HG03460 (cell line): Measurements from ENCODE around the gene PCDHB16.
"Not testable (repeated sequence)": the region's sequence is repeated elsewhere in the genome, so short reads cannot be mapped to it uniquely, and the experiment has no call there.

Experiments used
- ATAC-seq: cut with Tn5 transposase; IDR thresholded peaks from one replicate; pipeline ENCODE4 v1.9.1; 2021; ENCODE audit not compliant: unreplicated experiment

Gene PCDHB16

DNA sequence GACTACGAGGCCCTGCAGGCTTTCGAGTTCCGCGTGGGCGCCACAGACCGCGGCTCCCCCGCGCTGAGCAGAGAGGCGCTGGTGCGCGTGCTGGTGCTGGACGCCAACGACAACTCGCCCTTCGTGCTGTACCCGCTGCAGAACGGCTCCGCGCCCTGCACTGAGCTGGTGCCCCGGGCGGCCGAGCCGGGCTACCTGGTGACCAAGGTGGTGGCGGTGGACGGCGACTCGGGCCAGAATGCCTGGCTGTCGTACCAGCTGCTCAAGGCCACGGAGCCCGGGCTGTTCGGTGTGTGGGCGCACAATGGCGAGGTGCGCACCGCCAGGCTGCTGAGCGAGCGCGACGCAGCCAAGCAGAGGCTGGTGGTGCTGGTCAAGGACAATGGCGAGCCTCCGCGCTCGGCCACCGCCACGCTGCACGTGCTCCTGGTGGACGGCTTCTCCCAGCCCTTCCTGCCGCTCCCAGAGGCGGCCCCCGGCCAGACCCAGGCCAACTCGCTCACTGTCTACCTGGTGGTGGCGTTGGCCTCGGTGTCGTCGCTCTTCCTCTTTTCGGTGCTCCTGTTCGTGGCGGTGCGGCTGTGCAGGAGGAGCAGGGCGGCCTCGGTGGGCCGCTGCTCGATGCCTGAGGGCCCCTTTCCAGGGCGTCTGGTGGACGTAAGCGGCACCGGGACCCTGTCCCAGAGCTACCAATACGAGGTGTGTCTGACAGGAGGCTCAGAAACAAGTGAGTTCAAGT lies 2.1 kb downstream of the PCDHB16 start:
- ATAC-seq: not testable (repeated sequence)

DNA sequence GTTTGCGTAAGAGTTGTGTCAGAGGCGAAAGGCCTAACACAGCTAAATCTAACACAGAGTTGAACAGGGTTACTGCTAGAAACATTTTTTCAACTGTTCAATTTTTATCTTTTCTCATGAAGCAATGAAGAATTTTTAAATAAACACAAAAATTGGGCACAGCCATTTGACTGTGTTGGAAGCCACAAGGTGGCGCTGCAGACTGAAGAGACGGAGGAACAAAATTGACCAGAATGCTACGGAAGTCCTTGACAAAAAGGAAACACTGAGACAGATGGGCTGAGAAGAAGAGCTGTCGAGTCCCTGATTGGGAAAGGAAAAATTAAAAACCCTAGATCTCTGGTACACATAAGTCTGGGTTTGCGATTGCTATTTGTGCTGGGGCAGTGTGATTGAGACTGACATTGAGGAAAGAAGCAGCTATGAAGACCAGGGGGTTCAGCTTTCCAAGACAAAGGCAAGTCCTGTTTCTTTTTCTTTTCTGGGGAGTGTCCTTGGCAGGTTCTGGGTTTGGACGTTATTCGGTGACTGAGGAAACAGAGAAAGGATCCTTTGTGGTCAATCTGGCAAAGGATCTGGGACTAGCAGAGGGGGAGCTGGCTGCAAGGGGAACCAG lies 4.8 kb downstream of the PCDHB16 start, which contains the start of gene PCDHB9:
Gene PCDHB9 (plus strand): TSS at position 265 of the 616 bp plus-strand sequence. CDS start 158 bp downstream, at position 423.
- no peak for ATAC-seq

DNA sequence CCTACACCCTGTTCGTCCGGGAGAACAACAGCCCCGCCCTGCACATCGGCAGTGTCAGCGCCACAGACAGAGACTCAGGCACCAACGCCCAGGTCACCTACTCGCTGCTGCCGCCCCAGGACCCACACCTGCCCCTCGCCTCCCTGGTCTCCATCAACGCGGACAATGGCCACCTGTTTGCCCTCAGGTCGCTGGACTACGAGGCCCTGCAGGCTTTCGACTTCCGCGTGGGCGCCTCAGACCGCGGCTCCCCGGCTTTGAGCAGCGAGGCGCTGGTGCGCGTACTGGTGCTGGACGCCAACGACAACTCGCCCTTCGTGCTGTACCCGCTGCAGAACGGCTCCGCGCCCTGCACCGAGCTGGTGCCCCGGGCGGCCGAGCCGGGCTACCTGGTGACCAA lies 6.5 kb downstream of the PCDHB16 start:
- not testable (repeated sequence) for ATAC-seq

DNA sequence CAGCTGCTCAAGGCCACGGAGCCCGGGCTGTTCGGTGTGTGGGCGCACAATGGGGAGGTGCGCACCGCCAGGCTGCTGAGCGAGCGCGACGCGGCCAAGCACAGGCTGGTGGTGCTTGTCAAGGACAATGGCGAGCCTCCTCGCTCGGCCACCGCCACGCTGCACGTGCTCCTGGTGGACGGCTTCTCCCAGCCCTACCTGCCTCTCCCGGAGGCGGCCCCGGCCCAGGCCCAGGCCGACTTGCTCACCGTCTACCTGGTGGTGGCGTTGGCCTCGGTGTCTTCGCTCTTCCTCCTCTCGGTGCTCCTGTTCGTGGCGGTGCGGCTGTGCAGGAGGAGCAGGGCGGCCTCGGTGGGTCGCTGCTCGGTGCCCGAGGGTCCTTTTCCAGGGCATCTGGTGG lies 6.9 kb downstream of the PCDHB16 start:
- not testable (repeated sequence) for ATAC-seq

DNA sequence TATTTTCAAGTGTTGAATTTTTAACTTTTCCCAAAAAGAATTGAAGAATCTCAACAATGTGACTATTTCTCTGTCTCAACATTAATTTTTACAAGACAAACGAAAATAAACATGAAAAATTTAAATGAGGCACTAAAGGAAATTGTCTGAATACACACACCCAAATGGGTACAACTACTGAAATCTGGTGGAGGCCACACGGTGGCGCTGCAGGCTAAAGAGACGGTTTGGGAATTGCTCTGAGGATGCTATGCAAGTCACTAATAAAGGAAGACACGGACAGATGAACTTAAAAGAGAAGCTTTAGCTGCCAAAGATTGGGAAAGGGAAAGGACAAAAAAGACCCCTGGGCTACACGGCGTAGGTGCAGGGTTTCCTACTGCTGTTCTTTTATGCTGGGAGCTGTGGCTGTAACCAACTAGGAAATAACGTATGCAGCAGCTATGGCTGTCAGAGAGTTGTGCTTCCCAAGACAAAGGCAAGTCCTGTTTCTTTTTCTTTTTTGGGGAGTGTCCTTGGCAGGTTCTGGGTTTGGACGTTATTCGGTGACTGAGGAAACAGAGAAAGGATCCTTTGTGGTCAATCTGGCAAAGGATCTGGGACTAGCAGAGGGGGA lies 10.0 kb downstream of the PCDHB16 start, which contains the start of gene PCDHB10:
Gene PCDHB10 (plus strand): TSS at position 244 of the 616 bp plus-strand sequence. CDS start 200 bp downstream, at position 444.
- ATAC-seq: no peak

DNA sequence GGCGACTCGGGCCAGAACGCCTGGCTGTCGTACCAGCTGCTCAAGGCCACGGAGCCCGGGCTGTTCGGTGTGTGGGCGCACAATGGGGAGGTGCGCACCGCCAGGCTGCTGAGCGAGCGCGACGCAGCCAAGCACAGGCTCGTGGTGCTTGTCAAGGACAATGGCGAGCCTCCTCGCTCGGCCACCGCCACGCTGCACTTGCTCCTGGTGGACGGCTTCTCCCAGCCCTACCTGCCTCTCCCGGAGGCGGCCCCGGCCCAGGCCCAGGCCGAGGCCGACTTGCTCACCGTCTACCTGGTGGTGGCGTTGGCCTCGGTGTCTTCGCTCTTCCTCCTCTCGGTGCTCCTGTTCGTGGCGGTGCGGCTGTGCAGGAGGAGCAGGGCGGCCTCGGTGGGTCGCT lies 12.1 kb downstream of the PCDHB16 start:
- ATAC-seq: not testable (repeated sequence)

DNA sequence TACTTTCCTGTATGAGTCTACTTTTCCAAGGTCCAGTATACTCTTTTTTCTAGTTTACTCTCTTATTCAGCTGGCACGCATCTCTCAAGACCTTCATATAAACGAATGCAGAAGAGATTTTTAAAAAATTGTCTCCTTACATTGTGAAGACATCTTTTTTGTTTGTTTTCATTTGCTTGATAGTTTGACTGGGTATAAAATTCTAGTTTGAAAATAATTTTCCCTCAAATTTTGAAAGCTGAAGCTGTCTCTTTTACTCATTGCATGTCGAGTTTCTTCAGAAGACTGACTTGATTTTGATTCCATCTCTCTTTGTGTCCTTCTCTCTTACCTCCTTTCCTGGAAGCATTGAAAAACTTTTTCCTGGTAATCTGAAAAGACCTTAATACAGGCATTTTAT lies 14.2 kb downstream of the PCDHB16 start:
- ATAC-seq: no peak

DNA sequence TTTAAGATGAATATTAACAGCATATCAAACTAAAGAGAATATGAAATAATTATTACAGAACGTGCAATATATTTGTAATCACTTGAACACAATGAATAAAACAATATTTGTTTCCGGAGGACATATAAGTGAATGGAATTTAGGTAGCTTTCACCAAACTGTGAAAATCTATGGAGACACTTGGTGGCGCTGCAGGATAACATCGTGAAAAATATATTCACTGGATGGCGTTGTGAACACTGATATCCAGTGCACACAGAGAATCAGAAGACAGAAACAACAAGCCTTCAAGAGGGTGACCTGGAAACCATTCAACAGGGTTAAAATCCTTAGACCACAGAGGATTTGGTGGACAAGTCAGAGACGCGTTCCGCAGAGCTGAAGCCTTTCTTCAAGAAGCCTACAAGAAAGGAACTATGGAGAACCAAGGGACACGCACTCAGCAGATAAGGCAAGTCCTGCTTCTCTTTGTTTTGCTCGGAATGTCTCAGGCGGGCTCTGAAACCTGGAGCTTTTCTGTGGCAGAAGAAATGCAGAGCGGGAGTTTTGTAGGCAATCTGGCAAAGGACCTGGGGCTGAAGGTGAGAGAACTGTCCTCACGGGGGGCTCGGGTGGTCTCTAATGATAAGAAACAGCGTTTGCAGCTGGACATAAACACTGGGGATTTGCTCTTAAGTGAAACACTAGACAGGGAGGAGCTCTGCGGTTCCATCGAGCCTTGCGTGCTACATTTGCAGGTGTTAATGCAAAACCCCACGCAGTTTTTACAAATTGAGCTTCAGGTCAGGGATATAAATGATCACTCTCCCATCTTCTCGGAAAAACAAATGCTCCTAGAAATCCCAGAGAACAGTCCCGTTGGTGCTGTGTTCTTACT lies 17.4 kb downstream of the PCDHB16 start, which contains the start of gene PCDHB11:
Gene PCDHB11 (plus strand): TSS at position 269 of the 877 bp plus-strand sequence. CDS start 148 bp downstream, at position 417.
- no peak for ATAC-seq

DNA sequence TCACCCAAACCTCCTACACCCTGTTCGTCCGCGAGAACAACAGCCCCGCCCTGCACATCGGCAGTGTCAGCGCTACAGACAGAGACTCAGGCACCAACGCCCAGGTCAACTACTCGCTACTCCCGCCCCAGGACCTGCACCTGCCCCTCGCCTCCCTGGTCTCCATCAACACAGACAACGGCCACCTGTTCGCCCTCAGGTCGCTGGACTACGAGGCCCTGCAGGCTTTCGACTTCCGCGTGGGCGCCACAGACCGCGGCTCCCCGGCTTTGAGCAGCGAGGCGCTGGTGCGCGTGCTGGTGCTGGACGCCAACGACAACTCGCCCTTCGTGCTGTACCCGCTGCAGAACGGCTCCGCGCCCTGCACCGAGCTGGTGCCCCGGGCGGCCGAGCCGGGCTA lies 18.9 kb downstream of the PCDHB16 start:
- not testable (repeated sequence) for ATAC-seq

DNA sequence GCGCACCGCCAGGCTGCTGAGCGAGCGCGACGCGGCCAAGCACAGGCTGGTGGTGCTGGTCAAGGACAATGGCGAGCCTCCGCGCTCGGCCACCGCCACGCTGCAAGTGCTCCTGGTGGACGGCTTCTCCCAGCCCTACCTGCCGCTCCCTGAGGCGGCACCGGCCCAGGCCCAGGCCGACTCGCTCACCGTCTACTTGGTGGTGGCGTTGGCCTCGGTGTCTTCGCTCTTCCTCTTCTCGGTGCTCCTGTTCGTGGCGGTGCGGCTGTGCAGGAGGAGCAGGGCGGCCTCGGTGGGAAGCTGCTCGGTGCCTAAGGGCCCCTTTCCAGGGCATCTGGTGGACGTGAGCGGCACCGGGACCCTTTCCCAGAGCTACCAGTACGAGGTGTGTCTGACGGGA lies 19.5 kb downstream of the PCDHB16 start:
- not testable (repeated sequence) for ATAC-seq

DNA sequence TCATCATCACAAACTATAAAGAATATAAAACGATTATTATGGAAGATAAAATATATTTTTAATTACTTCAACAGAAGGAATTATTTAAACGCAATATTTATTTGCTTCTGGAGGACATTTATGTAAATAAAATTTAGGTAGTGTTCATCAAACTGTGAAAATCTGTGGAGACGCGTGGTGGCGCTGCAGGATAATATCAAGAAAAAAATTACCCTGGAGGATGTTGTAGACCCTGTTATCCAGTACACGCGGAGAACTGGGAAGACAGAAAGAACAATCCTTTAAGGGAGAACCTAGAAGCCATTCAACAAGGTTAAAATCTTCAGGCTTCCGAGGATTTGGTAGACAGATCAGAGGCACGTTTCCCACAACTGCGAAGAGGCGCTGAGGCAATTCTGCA lies 26.3 kb downstream of the PCDHB16 start, which contains the start of gene PCDHB12:
Gene PCDHB12 (plus strand): TSS at position 242 of the 400 bp plus-strand sequence. CDS start 189 bp downstream, outside the sequence.
- ATAC-seq: no peak

DNA sequence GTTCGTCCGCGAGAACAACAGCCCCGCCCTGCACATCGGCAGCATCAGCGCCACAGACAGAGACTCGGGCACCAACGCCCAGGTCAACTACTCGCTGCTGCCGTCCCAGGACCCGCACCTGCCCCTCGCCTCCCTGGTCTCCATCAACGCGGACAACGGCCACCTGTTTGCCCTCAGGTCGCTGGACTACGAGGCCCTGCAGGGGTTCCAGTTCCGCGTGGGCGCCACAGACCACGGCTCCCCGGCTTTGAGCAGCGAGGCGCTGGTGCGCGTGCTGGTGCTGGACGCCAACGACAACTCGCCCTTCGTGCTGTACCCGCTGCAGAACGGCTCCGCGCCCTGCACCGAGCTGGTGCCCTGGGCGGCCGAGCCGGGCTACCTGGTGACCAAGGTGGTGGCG lies 28.1 kb downstream of the PCDHB16 start:
- not testable (repeated sequence) for ATAC-seq

DNA sequence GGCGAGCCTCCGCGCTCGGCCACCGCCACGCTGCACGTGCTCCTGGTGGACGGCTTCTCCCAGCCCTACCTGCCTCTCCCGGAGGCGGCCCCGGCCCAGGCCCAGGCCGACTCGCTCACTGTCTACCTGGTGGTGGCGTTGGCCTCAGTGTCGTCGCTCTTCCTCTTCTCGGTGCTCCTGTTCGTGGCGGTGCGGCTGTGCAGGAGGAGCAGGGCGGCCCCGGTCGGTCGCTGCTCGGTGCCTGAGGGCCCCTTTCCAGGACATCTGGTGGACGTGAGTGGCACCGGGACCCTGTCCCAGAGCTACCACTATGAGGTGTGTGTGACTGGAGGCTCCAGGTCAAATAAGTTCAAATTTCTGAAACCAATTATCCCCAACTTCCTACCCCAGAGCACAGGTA lies 28.7 kb downstream of the PCDHB16 start:
- ATAC-seq: not testable (repeated sequence)

DNA sequence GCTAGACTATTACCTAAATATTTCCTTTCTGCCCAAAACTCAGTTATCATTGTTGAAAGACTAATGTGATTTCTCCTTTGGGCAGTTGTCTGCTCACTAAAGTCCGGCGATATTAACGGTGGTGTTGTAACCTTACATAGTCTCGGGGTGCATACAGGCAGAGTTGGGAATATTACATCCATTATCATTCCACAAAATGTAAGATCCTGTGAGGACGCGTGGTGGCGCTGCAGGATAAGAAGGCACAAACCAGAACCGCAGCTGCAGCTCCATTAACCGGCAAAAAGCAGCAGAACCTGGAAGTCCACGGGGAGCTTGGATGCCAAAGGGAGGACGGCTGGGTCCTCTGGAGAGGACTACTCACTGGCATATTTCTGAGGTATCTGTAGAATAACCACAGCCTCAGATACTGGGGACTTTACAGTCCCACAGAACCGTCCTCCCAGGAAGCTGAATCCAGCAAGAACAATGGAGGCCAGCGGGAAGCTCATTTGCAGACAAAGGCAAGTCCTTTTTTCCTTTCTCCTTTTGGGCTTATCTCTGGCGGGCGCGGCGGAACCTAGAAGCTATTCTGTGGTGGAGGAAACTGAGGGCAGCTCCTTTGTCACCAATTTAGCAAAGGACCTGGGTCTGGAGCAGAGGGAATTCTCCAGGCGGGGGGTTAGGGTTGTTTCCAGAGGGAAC lies 31.6 kb downstream of the PCDHB16 start, which contains the start of gene PCDHB13:
Gene PCDHB13 (plus strand): TSS at position 264 of the 684 bp plus-strand sequence. CDS start 205 bp downstream, at position 469.
- ATAC-seq: not testable (repeated sequence)

DNA sequence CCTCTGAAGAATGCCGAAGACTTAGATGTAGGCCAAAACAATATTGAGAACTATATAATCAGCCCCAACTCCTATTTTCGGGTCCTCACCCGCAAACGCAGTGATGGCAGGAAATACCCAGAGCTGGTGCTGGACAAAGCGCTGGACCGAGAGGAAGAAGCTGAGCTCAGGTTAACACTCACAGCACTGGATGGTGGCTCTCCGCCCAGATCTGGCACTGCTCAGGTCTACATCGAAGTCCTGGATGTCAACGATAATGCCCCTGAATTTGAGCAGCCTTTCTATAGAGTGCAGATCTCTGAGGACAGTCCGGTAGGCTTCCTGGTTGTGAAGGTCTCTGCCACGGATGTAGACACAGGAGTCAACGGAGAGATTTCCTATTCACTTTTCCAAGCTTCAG lies 32.4 kb downstream of the PCDHB16 start:
- ATAC-seq: not testable (repeated sequence)

DNA sequence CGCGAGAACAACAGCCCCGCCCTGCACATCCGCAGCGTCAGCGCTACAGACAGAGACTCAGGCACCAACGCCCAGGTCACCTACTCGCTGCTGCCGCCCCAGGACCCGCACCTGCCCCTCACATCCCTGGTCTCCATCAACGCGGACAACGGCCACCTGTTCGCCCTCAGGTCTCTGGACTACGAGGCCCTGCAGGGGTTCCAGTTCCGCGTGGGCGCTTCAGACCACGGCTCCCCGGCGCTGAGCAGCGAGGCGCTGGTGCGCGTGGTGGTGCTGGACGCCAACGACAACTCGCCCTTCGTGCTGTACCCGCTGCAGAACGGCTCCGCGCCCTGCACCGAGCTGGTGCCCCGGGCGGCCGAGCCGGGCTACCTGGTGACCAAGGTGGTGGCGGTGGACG lies 33.3 kb downstream of the PCDHB16 start:
- ATAC-seq: not testable (repeated sequence)

DNA sequence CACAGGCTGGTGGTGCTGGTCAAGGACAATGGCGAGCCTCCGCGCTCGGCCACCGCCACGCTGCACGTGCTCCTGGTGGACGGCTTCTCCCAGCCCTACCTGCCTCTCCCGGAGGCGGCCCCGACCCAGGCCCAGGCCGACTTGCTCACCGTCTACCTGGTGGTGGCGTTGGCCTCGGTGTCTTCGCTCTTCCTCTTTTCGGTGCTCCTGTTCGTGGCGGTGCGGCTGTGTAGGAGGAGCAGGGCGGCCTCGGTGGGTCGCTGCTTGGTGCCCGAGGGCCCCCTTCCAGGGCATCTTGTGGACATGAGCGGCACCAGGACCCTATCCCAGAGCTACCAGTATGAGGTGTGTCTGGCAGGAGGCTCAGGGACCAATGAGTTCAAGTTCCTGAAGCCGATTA lies 33.8 kb downstream of the PCDHB16 start:
- ATAC-seq: not testable (repeated sequence)

DNA sequence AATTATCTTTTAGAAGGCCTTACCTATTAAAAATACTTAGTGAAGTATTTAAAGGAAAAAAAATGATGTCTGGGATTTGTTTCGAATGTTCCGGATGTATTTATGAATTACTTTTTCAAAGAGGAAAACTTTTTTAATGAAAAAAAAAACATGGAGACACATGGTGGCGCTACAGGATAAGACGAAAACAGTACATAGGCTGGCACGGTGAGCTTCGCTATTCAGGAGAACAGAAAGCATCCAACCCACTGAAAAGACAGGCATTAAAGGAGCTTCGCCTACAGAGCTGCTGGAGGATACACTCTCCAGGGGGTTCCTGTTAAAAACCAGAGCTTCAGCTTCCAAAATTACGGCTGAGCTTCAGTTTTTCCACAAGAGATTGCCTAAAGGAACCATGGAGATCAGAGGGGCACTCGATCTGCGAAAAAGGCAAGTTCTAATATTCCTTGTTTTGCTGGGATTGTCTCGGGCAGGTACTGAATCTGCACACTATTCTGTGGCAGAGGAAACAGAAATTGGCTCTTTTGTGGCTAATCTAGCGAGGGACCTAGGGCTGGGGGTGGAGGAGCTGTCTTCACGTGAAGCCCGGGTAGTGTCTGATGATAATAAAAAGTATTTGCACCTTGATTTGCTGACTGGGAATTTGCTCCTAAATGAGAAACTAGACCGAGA lies 41.1 kb downstream of the PCDHB16 start, which contains the start of gene PCDHB14:
Gene PCDHB14 (plus strand): TSS at position 232 of the 672 bp plus-strand sequence. CDS start 163 bp downstream, at position 395.
- ATAC-seq: no peak

DNA sequence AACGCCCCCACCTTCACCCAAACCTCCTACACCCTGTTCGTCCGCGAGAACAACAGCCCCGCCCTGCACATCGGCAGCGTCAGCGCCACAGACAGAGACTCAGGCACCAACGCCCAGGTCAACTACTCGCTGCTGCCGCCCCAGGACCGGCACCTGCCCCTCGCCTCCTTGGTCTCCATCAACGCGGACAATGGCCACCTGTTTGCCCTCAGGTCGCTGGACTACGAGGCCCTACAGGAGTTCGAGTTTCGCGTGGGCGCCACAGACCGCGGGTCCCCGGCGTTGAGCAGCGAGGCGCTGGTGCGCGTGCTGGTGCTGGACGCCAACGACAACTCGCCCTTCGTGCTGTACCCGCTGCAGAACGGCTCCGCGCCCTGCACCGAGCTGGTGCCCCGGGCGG lies 42.7 kb downstream of the PCDHB16 start:
- ATAC-seq: not testable (repeated sequence)
